Sigmoid colon (tissue), 7 donors: Measurements from ENCODE around the gene PIWIL4. TPM values are rescaled to one million over a fixed set of nuclear protein-coding genes. Genes with fewer than 3 reads are reported as not detected.

Experiments used
- DNase-seq: peaks from one replicate; pipeline ENCODE4 v3.0.0-alpha.2; 2019
- H3K27ac ChIP-seq, 4 donors: fragments of 200-600 bp; sonication (generic); one replicate each; pipeline ENCODE4 v1.5.1; 2016 to 2019; ENCODE audit warnings: mild to moderate bottlenecking in 1 of 4
- H3K27me3 ChIP-seq, 3 donors: fragments of 200-600 bp; sonication (generic); one replicate each; pipeline ENCODE4 v1.5.1; 2019; ENCODE audit warnings: mild to moderate bottlenecking in 1 of 3
- H3K36me3 ChIP-seq, 4 donors: fragments of 200-600 bp; sonication (generic); one replicate each; pipeline ENCODE4 v1.5.1; 2016 to 2019
- H3K4me1 ChIP-seq, 4 donors: fragments of 200-600 bp; sonication (generic); one replicate each; pipeline ENCODE4 v1.5.1; 2017 to 2019
- H3K4me3 ChIP-seq, 4 donors: fragments of 200-600 bp; sonication (generic); one replicate each; pipeline ENCODE4 v1.5.1; 2017 to 2019; ENCODE audit warnings: mild to moderate bottlenecking in 2 of 4, moderate library complexity in 1 of 4
- H3K9me3 ChIP-seq, 4 donors: fragments of 200-600 bp in 3 of 4; sonication (generic) in 3 of 4; one replicate each; pipeline versions ENCODE4 v1.5.1 to v1.6.1; 2013 to 2019
- EP300 ChIP-seq, 4 donors: sonication (generic); formaldehyde crosslinking; IDR thresholded peaks; one replicate each; pipeline ENCODE4 v1.6.1; 2017; ENCODE audit warnings: antibody characterized with exemption in 4 of 4
- POLR2A ChIP-seq, 2 donors: fragments of 450-650 bp; IDR thresholded peaks; one replicate each; pipeline ENCODE4 v1.6.1; 2016; ENCODE audit warnings: antibody characterized with exemption in 2 of 2, mild to moderate bottlenecking in 2 of 2, moderate library complexity in 2 of 2
- POLR2AphosphoS5 ChIP-seq, 4 donors: sonication (generic); formaldehyde crosslinking; IDR thresholded peaks; one replicate each; pipeline ENCODE4 v1.6.1; 2017; ENCODE audit warnings: antibody characterized with exemption in 4 of 4
- WGBS, 2 donors: extraction: QIAGEN DNeasy Blood & Tissue Kit; methylation state at CpG; one replicate each; pipeline ENCODE4 v1.1.7; 2013; 5-methylcytosine and 5-hydroxymethylcytosine counted together
- intact Hi-C: fragments of 100-400 bp; cut with DNase I; formaldehyde crosslinking; loops from one replicate; pipeline ENCODE4 v1.15.1; 2023
- polyA plus RNA-seq, 3 donors: library from polyadenylated mRNA; stranded (reverse); fragments of 200-250 nt; gene quantifications; one replicate each; pipeline ENCODE4 v1.2.3, GENCODE V29; 2013
- total RNA-seq, 4 donors: library from RNA; depleted of rRNA; stranded (reverse); fragments of >200 nt; gene quantifications; one replicate each; pipeline ENCODE4 v1.1.0, GENCODE V29; 2016
- TF ChIP-seq, protein P1 (sequence below), 4 experiments: fragments of 450-650 bp in 3 of 4; fragments of 200-600 bp in 1 of 4; IDR thresholded peaks; one replicate each; pipeline ENCODE4 v1.5.1; 2016 to 2019; ENCODE audit warnings: antibody characterized with exemption in 4 of 4, mild to moderate bottlenecking in 3 of 4, moderate library complexity in 2 of 4
- donor health status: healthy with polysubstance abuse.
- donor health status: Bipolar disorder and iron deficiency.
- donor health status: healthy.

The PIWIL4 gene
- total and polyA plus RNA-seq, 7 donors: 3.5 to 8.1 (median 4.3) TPM

DNA sequence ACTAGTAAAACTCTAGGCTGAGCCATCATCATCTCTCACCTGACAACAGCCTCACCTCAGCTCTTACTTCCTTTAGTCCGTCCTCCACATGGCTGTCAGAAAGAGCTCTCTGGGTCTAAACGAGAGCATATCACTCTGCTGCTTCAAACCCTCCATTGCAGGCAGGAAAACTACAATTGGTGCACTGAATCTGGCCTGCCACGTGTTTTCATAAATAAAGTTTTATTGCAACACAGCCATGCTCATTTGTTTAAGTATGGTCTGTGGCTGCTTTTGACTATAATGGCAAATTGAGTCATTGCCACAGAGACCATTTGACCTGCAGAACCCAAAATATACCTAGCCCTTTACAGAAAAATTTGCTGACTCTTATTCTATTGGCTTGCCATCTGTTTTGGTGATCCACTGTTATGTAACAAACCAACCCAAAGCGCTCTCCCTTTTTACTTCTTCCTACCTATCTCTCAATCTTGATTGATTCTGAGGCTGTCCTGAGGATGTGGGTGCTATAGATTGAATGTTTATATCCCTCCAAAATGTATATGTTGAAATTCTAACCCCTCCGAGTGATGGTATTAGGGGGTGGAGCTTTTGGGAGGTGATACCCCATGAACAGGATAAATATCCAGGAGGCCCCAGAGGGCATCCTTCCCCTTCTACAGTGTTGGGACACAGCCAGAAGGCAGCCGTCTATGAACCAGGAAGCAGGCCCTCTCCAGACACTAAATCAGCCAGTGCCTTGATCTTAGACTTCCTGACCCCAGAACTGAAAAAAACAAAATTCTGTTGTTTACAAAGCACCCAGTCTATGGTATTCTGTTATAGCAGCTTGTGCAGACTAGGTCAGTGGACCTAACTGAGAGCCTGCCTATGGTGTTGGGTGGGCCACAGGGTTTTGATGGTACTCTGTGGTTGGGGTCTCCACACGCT is 99.9 kb downstream of the PIWIL4 start:
- 79 to 80% methylated on average over 7 of the region's 7 CpGs for WGBS, 2 donors
- Histone ChIP-seq H3K9me3 (no peaks in the 10 kb centered on the region), H3K27me3 (no peaks in the 10 kb centered on the region), H3K4me1 (no peaks in the 10 kb centered on the region), H3K27ac (no peak overlapping the region), H3K4me3 (no peak overlapping the region), H3K36me3 (no peaks in the 10 kb centered on the region)
- TF ChIP-seq POLR2A (IDR thresholded peaks at IDR 0.05) (no peak), EP300 (IDR thresholded peaks at IDR 0.05) (no peak), POLR2AphosphoS5 (IDR thresholded peaks at IDR 0.05) (no peak)
- TF ChIP-seq, protein P1, sequence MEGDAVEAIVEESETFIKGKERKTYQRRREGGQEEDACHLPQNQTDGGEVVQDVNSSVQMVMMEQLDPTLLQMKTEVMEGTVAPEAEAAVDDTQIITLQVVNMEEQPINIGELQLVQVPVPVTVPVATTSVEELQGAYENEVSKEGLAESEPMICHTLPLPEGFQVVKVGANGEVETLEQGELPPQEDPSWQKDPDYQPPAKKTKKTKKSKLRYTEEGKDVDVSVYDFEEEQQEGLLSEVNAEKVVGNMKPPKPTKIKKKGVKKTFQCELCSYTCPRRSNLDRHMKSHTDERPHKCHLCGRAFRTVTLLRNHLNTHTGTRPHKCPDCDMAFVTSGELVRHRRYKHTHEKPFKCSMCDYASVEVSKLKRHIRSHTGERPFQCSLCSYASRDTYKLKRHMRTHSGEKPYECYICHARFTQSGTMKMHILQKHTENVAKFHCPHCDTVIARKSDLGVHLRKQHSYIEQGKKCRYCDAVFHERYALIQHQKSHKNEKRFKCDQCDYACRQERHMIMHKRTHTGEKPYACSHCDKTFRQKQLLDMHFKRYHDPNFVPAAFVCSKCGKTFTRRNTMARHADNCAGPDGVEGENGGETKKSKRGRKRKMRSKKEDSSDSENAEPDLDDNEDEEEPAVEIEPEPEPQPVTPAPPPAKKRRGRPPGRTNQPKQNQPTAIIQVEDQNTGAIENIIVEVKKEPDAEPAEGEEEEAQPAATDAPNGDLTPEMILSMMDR (IDR thresholded peaks at IDR 0.05): no peak
- no peak for DNase-seq
- intact Hi-C loops: no loop called here

DNA sequence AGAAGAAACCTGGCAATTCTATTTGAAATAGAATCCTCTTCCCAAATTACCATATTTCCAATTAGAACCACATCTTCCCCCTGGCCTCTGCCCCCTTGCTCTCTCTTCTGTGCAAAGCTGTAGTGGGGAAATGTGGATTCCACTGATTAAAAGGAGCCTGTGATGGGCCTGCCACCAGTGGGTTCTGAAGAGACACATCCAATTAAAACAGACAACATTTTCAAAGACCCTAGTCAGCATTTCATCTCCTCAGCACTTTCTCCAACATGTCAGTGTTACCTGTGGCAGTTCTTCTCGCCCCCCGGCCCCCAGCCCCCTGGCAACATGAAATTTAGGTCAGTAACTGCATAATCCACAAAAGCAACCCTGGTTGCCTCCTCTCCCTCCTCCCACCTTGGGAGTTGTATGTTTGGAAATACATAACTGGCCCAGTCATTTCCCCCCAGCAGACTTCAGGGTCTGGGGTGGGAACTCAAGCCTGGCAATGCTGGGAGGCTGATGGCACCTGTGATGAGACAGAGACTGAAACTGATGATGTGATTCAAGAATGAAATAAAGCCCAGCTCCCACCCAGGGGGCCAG is 101.1 kb downstream of the PIWIL4 start:
- intact Hi-C loops: no loop called here
- Histone ChIP-seq H3K27me3 (no peaks in the 10 kb centered on the region), H3K9me3 (no peaks in the 10 kb centered on the region), H3K36me3 (no peaks in the 10 kb centered on the region), H3K4me1 (peaks cover 0 to under 1% (median under 1%) of the 10 kb centered on the region in 4 donors), H3K27ac (no peak overlapping the region), H3K4me3 (no peak overlapping the region)
- 61 to 85% methylated on average over 2 of the region's 2 CpGs for WGBS, 2 donors
- TF ChIP-seq, protein P1 (IDR thresholded peaks at IDR 0.05): no peak
- TF ChIP-seq POLR2AphosphoS5 (IDR thresholded peaks at IDR 0.05) (no peak), POLR2A (IDR thresholded peaks at IDR 0.05) (no peak), EP300 (IDR thresholded peaks at IDR 0.05) (no peak)
- DNase-seq: no peak

DNA sequence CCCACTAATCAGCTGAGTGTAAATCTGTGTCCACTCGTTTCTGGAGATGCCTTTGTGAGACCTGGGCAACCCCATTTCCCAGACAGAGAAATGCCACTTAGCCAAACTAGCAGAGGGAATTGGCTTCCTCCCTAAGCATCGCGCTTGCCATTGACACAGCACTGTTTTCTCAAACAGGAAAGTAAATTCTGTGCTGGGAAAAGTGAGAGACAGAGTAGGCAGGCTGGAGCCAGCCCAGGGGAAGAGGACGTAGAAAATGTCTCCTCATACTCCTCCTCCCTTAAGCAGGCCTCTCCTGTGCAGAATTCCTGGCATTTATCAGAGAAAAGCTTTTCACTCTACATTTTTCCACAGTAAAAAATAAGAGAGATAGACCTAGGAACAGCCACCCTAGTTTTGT is 101.9 kb downstream of the PIWIL4 start:
- Histone ChIP-seq H3K36me3 (no peaks in the 10 kb centered on the region), H3K27ac (no peak overlapping the region), H3K4me1 (peaks cover 0 to 8% (median 8%) of the 10 kb centered on the region in 4 donors), H3K9me3 (no peaks in the 10 kb centered on the region), H3K4me3 (no peak overlapping the region), H3K27me3 (no peaks in the 10 kb centered on the region)
- TF ChIP-seq EP300 (IDR thresholded peaks at IDR 0.05): no peak
- TF ChIP-seq, protein P1 (IDR thresholded peaks at IDR 0.05): no peak
- no peak for TF ChIP-seq POLR2A (IDR thresholded peaks at IDR 0.05)
- no peak for TF ChIP-seq POLR2AphosphoS5 (IDR thresholded peaks at IDR 0.05)
- intact Hi-C loops: no loop called here
- 83 to 85% methylated on average over 4 of the region's 4 CpGs for WGBS, 2 donors
- no peak for DNase-seq

Other genes starting within 250 kb of the PIWIL4 start
- under 1 TPM; 0.36 to 0.55 (median 0.45) TPM for gene GPR83, start 165.9 kb upstream of the PIWIL4 start, total RNA-seq
- gene GPR83, start 165.9 kb upstream of the PIWIL4 start, polyA plus RNA-seq: under 1 TPM in 1 of 3 donors, not detected in 2; 0.10 TPM
- 10 to 100 TPM; 12.5 to 26.6 (median 16.3) TPM for gene MRE11, start 73.5 kb upstream of the PIWIL4 start, total RNA-seq
- gene MRE11, start 73.5 kb upstream of the PIWIL4 start, polyA plus RNA-seq: 1 to 10 TPM; 2.4 to 6.7 (median 2.8) TPM
- 10 to 100 TPM; 19.3 to 27.7 (median 23.4) TPM for gene ANKRD49, start 73.4 kb upstream of the PIWIL4 start, total RNA-seq
- 10 to 100 TPM; 14.6 to 15.3 (median 15.0) TPM for gene ANKRD49, start 73.4 kb upstream of the PIWIL4 start, polyA plus RNA-seq
- gene C11orf97, start 54.9 kb upstream of the PIWIL4 start, total RNA-seq: not detected
- not detected for gene C11orf97, start 54.9 kb upstream of the PIWIL4 start, polyA plus RNA-seq
- 1 to 10 TPM; 5.6 to 8.4 (median 7.4) TPM for gene FUT4, start 23.4 kb upstream of the PIWIL4 start, total RNA-seq
- 1 to 10 TPM; 3.5 to 9.1 (median 4.8) TPM for gene FUT4, start 23.4 kb upstream of the PIWIL4 start, polyA plus RNA-seq
- 100 to 1,000 TPM in 3 of 4 donors, 10 to 100 TPM in 1; 96.3 to 161 (median 115) TPM for gene AMOTL1, start 201.0 kb downstream of the PIWIL4 start, total RNA-seq
- 1 to 10 TPM in 2 of 3 donors, under 1 TPM in 1; 0.69 to 7.9 (median 1.8) TPM for gene AMOTL1, start 201.0 kb downstream of the PIWIL4 start, polyA plus RNA-seq